ENCODE measurements around the gene DGKZ.

Gene DGKZ

GRCh38 chr11:46348566-46349401 is 1.5 kb downstream of the DGKZ start:
- peak; percentile 46 to 67 for DNase-seq

- DNase-seq = no peak
Measured at GRCh38 chr11:46350695-46351094, 3.4 kb downstream of the DGKZ start.

- no peak for DNase-seq
Measured at GRCh38 chr11:46351148-46351547, 3.9 kb downstream of the DGKZ start.

- no peak for DNase-seq
Measured at GRCh38 chr11:46351606-46352005, 4.3 kb downstream of the DGKZ start.

- peak; percentile 79 to 86 for DNase-seq
Measured at GRCh38 chr11:46352063-46352841, 5.0 kb downstream of the DGKZ start.

GRCh38 chr11:46353698-46354097 is 6.4 kb downstream of the DGKZ start:
- DNase-seq = no peak

DNA sequence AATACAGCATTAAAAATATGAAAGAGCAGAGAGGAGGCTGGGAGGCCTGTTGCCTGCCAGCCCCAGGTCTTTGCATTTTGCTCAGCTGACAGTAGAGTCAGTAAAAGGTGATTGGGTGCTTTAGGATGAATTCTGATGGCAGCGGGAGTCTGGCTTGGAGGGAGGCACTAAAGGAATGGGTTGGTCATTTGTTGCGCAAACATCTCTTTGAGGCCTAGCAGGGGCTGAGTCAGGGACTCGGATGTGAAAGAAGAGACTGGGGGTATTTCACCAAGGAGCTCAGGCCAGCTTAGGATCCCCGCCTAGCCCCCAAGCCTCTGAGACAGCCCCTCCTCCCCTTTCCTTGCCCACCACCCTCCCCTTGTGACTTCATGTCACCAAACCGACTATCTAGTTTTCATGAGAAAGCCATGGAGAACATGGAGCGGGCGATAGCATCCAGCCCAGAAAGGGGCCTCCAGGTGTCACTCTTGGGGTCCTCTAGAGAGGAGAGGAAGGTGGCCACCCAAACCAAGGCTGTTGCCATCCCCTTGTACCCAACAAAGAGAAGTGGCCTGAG is 9.7 kb downstream of the DGKZ start:
- DNase-seq = no peak

- no peak for DNase-seq
Measured at GRCh38 chr11:46357483-46357936, 10.2 kb downstream of the DGKZ start.

DNA sequence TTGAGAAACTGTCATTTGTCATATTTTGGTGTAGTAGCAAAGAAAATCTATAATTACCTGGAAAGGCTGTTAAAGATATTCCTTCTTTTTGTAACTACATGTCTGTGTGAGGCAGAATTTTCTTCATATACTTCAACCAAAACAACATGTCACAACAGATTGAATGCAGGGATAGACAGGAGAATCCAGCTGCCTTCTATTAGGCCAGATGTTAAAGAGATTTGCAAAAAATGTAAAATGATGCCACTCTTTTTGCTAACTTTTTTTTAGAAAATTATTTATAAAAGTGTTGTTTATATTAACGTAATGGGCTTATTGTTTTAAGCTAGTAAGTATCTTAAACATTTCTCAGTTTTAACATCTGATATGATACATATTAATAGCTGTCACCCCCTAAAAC is 12.7 kb downstream of the DGKZ start:
- no peak for DNase-seq

DNA sequence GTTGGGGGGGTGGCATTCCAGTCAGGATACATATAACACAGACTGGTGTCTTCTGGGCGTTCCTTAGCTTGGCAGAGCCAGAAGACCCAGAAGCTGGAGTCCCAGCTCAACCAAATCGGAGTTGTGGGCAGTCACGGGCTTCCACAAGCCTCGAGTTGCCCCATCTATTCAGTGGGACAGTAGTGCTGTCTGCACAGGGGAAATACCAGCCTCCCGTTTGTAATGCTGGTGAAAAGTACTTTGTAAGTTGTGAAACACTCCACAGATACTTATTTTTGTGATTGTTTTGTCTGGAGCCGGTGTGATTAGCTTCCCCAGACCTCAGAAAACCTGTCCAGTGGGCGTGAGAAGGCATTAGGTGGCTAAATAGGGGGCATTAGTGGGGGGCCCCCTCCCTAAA is 13.6 kb downstream of the DGKZ start:
- DNase-seq = no peak

DNA sequence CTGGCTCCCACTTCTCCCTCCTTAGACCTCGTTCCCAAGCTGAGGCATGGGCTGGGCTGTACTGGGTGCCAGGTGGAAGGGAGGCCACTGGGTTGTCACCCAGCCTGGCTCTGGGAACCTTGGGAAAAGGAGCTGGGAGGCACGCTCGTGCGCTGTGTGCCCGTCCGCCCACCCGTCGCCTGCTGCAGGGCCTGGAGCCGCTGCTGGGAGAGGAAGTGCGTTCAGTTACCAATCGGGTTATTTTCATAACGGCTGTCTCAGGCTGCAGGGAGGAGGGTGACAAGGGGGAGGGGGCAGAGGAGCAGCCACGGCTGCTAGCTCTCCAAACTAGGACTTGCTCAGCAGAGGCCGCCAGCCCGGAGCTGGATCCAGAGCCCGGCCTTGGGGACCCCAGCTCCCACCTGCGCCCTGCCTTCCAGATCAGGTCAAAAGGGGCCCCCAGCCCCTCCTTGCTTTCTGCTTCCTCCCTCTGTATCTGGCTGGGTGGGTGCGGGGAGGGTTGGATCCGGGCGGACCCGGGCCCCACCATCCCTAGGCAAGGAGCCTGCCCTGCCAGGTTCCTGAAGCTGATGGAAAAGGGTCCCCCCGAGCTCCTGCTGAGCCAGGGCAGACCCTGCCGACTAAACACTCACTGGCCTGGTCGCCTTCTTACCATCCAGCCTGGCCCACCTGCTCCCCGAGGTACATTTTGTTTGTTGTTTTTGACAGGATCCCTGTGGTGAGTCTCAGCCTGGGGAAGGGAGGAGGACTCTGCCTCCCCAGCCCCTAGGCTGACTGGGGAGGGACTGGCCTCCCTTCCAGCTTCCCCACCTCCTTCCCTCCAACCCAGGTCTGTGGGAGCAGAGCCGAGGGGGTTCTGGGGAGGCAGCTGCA is 14.3 kb downstream of the DGKZ start:
- DNase-seq = peak; percentile 61 to 65

GRCh38 chr11:46362156-46363030 is 15.1 kb downstream of the DGKZ start:
- DNase-seq = no peak

DNA sequence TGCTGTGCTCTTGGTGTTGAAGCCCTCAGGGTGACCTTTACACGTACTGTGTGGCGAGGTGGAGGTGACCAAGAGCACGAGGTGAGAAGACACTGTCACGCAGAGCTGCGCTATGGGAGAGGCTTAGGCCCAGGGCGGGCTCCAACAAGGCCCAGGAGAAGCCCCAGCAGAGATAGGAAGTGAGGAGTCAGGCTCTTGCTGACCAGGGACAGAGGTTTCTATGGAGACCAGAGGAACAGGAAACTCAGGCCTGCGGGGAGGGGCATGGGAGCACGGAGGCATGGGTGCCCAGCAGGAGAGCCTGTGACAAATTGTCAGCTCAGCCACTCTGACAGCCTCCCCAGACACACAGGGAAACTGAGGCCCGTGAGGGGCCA is 15.8 kb downstream of the DGKZ start:
- peak in 1 of 2 donors; percentile 63 for DNase-seq

DNA sequence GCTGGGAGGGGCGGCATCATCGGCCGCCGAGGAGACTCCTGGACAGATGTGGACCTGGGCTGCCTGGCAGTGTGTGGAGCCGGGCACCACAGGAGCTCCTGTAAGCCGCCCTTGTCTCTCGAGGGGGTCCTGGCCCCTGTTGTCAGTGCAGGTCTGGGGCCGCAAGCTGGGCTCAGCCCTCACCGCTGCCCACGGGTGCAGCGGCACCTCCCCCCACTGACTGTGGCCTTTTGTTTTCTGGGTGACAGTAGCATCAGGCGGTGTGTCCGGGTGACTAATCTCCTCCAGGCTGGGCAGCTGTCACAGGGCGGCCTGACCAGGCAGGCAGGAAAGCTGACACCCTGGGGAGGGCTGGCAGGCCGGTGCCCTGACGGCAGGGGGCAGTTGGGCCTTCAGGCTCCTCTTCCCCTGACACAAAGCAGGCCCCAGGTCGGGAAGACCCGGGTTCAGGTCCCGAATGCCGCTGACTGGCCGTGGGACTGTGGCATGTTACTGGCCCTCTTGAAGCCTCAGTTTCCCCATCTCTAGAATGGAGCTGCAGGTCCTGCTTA is 16.3 kb downstream of the DGKZ start:
- DNase-seq = no peak

DNA sequence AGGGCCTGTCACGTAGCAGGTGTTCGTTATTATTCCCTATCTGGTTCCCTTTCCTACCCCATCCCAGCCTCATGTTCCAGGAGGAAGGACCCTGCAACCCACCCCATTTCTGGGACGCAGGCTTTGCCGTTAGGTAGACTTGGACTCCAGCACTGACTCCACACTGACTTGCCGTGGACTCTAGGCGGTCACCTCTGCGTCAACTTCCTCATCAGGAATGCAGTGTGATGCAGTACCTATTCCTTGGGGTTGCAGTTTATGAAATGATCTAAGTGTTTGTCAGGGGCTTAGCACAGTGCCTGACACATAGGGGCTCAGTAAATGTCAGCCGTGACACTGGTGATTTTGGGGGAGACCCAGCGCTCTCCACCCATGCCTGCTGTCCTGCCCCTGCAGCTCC is 16.8 kb downstream of the DGKZ start:
- DNase-seq = no peak

- no peak for DNase-seq
Measured at GRCh38 chr11:46364791-46365190, 17.5 kb downstream of the DGKZ start.

DNA sequence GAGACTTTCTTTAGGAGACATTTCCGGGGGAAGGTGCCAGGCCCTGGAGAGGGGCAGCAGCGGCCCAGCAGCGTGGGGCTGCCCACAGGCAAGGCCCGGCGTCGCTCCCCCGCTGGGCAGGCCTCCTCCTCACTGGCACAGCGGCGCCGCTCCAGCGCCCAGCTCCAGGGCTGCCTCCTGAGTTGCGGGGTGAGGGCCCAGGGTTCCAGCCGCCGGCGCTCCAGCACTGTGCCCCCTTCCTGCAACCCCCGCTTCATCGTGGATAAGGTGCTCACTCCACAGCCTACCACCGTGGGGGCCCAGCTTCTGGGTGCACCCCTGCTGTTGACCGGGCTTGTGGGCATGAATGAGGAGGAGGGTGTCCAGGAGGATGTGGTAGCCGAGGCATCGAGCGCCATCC is 19.0 kb downstream of the DGKZ start:
- no peak for DNase-seq

GRCh38 chr11:46366661-46367161 is 19.4 kb downstream of the DGKZ start:
- DNase-seq = no peak

DNA sequence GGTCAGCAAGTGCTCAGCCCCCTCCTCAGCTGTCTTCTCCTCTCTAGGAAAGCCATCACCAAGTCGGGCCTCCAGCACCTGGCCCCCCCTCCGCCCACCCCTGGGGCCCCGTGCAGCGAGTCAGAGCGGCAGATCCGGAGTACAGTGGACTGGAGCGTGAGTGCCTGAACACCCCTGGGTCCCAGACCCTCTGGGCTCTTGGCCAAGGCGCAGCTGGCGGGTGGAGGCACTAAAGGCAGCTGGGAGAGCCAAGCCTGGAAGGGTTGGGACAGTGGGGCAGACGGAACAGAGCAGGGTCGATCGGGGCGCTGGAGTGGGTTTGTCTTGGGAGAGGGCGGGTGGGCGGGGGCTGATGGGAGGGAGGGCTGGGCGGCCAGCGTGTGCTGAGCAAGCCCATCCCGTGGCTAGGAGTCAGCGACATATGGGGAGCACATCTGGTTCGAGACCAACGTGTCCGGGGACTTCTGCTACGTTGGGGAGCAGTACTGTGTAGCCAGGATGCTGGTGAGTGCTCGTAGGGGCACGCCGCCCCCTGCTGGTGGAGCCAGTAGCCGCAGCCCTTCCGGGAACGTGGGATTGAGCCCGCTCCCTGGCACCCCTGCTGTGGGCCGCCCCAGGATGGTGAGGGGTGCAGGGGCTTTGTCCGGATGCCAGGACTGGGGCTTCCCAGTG is 20.1 kb downstream of the DGKZ start:
- DNase-seq = peak; percentile 72 to 79

DNA sequence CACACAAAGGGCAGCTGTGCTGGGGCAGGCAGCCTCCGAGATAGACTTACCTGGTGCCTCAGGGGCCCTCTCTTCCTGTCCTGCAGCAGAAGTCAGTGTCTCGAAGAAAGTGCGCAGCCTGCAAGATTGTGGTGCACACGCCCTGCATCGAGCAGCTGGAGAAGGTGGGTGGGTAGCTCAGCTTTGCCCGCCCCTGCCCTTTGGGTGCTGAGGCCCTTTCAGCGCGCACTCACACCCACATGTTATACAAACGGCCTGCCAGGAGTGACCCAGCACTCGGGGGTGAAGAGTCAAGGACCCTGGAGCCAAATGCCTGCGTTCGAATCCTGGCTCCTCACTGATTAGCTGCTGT is 20.6 kb downstream of the DGKZ start:
- DNase-seq = no peak
